Measurements from ENCODE around the gene RTN4. TPM values are rescaled to one million over a fixed set of nuclear protein-coding genes. Genes with fewer than 3 reads are reported as not detected.

Gene RTN4
- total and polyA plus RNA-seq, 3 donors from 2014 or later = 107 to 183 (median 112) TPM

DNA sequence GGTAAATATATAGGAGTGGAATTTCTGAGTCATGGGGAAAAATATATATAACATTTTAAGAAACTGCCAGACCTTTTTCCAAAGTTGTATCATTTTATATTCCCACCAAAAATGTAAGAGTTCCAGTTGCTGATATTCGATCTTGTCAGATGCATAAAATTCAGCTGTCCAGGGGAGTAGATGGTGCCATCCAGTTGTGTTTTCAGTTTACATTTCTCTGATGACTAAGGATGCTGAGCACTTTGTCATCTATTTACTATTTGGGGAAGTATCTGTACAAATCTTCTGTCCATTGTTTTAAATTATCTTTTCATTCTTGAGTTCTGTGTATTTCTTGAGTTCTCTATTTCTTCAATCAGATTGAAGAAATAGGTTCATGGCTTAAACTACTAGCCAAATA, 126.1 kb downstream of the RTN4 start:
- Histone ChIP-seq H3K27ac (no peak overlapping the region), H3K4me1 (no peaks in the 10 kb centered on the region), H3K27me3 (no peaks in the 10 kb centered on the region), H3K4me3 (no peak overlapping the region), H3K9me3 (no peaks in the 10 kb centered on the region), H3K36me3 (ENCODE audit: low read depth, missing control alignments) (no peaks in the 10 kb centered on the region)
- 86% methylated on average over 1 of the region's 1 CpG for WGBS, 2 donors
- intact Hi-C loops (cut with DNase I; ENCODE audit: low total_unique reads) = no loop called here
- no peak for DNase-seq
- no peak for TF ChIP-seq POLR2A (IDR thresholded peaks at IDR 0.05)
- TF ChIP-seq, protein P1, sequence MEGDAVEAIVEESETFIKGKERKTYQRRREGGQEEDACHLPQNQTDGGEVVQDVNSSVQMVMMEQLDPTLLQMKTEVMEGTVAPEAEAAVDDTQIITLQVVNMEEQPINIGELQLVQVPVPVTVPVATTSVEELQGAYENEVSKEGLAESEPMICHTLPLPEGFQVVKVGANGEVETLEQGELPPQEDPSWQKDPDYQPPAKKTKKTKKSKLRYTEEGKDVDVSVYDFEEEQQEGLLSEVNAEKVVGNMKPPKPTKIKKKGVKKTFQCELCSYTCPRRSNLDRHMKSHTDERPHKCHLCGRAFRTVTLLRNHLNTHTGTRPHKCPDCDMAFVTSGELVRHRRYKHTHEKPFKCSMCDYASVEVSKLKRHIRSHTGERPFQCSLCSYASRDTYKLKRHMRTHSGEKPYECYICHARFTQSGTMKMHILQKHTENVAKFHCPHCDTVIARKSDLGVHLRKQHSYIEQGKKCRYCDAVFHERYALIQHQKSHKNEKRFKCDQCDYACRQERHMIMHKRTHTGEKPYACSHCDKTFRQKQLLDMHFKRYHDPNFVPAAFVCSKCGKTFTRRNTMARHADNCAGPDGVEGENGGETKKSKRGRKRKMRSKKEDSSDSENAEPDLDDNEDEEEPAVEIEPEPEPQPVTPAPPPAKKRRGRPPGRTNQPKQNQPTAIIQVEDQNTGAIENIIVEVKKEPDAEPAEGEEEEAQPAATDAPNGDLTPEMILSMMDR (IDR thresholded peaks at IDR 0.05) = no peak

Small RNA genes lying within 50 kb of the gene (small RNA-seq; reads per million reads assigned to genes)
- 0 reads per million in 2 donors for gene RNU6-433P

Other genes starting within 250 kb of the RTN4 start
- gene CLHC1, start 181.8 kb upstream of the RTN4 start, total RNA-seq = 10 to 100 TPM in 1 of 2 donors, 1 to 10 TPM in 1; 7.9 to 14.6 TPM
- 21.2 TPM for gene CLHC1, start 181.8 kb upstream of the RTN4 start, polyA plus RNA-seq (ENCODE audit: insufficient read depth, low read depth, low replicate concordance)
- 100 to 1,000 TPM; 371 to 618 TPM for gene RPS27A, start 182.2 kb upstream of the RTN4 start, total RNA-seq
- 857 TPM for gene RPS27A, start 182.2 kb upstream of the RTN4 start, polyA plus RNA-seq (ENCODE audit: insufficient read depth, low read depth, low replicate concordance)
- 10 to 100 TPM; 19.6 to 23.9 TPM for gene MTIF2, start 218.8 kb upstream of the RTN4 start, total RNA-seq
- 15.0 TPM for gene MTIF2, start 218.8 kb upstream of the RTN4 start, polyA plus RNA-seq (ENCODE audit: insufficient read depth, low read depth, low replicate concordance)